ENCODE results near the gene PAPPA2. TPM values are rescaled to one million over a fixed set of nuclear protein-coding genes. Genes with fewer than 3 reads are reported as not detected.

Gene PAPPA2
- total and polyA plus RNA-seq, 11 donors, result 0.04 to 1.5 (median 0.38) TPM

DNA sequence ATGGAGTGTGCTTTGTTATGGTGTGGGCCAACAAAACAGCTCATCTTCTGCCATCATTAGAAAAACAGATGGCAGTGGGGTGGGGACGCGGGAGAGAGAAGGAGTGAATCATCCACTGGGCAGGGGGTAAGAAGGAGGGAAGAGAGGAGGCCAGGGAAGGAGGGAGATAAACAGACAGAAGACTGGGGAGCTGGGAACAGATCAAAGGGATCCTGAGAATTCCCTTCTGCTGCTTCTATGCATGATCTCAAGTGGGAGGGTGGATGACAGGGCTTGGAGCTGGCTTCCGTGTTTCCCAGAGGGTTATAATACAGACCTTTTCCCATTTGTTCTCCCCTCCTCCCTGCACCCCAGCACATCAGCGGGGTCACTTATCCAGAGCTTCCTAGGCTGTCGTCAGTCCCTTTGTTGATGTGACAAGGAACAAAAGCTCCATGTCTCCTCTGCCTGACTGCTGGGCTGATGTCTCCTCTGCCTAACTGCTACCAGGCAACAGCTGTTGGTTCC, 338.6 kb downstream of the PAPPA2 start:
- peak overlapping the region in 5 of 12 donors; percentile 12 to 44 (median 22) for H3K27ac ChIP-seq
- intact Hi-C loops (cut with DNase I), result no loop called here
- no peaks in the 10 kb centered on the region for H3K36me3 ChIP-seq
- no peaks in the 10 kb centered on the region for H3K27me3 ChIP-seq
- no peaks in the 10 kb centered on the region for H3K9me3 ChIP-seq
- no peak for TF ChIP-seq POLR2A (IDR thresholded peaks at IDR 0.05)
- TF ChIP-seq, protein P1, sequence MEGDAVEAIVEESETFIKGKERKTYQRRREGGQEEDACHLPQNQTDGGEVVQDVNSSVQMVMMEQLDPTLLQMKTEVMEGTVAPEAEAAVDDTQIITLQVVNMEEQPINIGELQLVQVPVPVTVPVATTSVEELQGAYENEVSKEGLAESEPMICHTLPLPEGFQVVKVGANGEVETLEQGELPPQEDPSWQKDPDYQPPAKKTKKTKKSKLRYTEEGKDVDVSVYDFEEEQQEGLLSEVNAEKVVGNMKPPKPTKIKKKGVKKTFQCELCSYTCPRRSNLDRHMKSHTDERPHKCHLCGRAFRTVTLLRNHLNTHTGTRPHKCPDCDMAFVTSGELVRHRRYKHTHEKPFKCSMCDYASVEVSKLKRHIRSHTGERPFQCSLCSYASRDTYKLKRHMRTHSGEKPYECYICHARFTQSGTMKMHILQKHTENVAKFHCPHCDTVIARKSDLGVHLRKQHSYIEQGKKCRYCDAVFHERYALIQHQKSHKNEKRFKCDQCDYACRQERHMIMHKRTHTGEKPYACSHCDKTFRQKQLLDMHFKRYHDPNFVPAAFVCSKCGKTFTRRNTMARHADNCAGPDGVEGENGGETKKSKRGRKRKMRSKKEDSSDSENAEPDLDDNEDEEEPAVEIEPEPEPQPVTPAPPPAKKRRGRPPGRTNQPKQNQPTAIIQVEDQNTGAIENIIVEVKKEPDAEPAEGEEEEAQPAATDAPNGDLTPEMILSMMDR (IDR thresholded peaks at IDR 0.05), result no peak
- peak; percentile 49 to 81 (median 60) for ATAC-seq
- H3K4me3 ChIP-seq, result no peak overlapping the region
- H3K4me1 ChIP-seq, result peaks cover 0 to 25% (median 4%) of the 10 kb centered on the region in 12 donors
- peak in 1 of 5 donors; percentile 33 for DNase-seq
- WGBS, 4 donors, result 11 to 23% (median 19%) methylated on average over 5 of the region's 5 CpGs

DNA sequence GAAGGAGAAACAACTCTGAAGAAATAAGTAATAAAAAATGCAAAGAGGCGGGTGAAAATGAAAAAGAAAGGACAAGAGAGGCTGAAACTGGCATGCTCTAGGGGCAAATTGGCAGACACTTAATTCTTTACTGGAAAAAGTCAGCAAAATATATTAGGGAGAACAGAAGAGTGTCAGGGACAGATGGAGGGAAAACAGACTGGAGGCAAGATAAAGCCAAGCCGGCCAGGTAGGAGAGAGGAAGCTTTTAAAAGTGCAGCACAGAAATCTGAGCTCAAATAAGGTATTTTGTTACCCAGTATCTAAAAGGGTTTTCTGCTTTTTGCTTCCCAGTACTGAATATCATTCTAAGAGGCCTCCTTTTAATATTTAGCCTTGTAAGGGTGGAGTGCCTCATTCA, 339.3 kb downstream of the PAPPA2 start:
- no peak for DNase-seq
- ATAC-seq, result no peak
- Histone ChIP-seq H3K4me3 (no peak overlapping the region), H3K4me1 (peaks cover 0 to 25% (median 4%) of the 10 kb centered on the region in 12 donors), H3K36me3 (no peaks in the 10 kb centered on the region), H3K27ac (peak overlapping the region in 2 of 12 donors; percentile 22 to 42), H3K9me3 (no peaks in the 10 kb centered on the region), H3K27me3 (no peaks in the 10 kb centered on the region)
- 66 to 81% (median 75%) methylated on average over 2 of the region's 2 CpGs for WGBS, 4 donors
- no peak for TF ChIP-seq POLR2A (IDR thresholded peaks at IDR 0.05)
- intact Hi-C loops (cut with DNase I), result no loop called here

DNA sequence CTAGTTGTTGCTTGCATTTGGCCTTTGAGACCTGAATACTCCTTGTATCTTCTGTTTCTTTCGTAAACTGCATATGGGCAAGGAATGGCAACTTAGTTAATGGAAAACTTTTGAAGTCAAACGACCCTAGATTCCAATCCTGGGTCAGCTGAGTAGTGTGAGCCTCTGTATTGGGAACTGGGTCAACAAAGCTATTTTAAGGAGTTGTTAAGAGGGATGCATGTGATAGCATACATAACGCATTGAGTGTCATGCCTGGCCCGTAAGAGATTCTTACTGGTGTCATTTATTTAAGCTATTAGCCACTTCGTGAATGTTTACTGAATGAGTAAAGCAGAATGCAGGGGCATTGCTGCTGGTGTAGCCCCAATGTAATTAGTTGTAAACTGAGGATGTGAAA, 340.1 kb downstream of the PAPPA2 start:
- ATAC-seq (peak in 2 of 4 donors; percentile 36 to 63), DNase-seq (no peak)
- H3K27ac ChIP-seq, result peak overlapping the region in 1 of 12 donors; percentile 16
- no peaks in the 10 kb centered on the region for H3K36me3 ChIP-seq
- no peaks in the 10 kb centered on the region for H3K27me3 ChIP-seq
- 36 to 53% (median 48%) methylated on average over 5 of the region's 5 CpGs for WGBS, 4 donors
- no peaks in the 10 kb centered on the region for H3K9me3 ChIP-seq
- H3K4me3 ChIP-seq, result no peak overlapping the region
- no peak for TF ChIP-seq POLR2A (IDR thresholded peaks at IDR 0.05)
- TF ChIP-seq, protein P1 (IDR thresholded peaks at IDR 0.05), result no peak
- H3K4me1 ChIP-seq, result peaks cover 0 to 25% (median 4%) of the 10 kb centered on the region in 12 donors
- intact Hi-C loops (cut with DNase I), result no loop called here

DNA sequence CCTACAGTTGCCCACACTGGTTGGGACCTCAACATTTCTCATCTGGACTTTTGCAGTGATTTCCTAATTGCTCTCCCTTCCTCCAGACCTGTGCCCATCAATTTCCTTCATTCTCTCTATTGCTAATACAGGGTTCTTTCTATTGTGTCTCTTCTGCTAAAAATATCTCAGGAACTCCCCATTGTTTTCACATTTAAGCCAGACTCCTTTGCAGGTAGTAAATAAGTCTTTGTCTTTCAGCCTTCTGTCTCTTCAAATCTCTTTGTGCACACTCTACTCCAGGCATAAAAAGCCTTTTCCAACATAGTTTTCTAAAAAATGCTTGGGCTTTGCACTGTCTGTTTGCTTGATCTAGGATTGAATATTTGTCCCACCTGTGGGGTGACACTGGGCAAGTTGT, 340.6 kb downstream of the PAPPA2 start:
- no peaks in the 10 kb centered on the region for H3K36me3 ChIP-seq
- no peak overlapping the region for H3K4me3 ChIP-seq
- intact Hi-C loops (cut with DNase I), result no loop called here
- TF ChIP-seq POLR2A (IDR thresholded peaks at IDR 0.05), result no peak
- TF ChIP-seq, protein P1 (IDR thresholded peaks at IDR 0.05), result no peak
- no peaks in the 10 kb centered on the region for H3K9me3 ChIP-seq
- no peaks in the 10 kb centered on the region for H3K27me3 ChIP-seq
- H3K4me1 ChIP-seq, result peaks cover 0 to 25% (median 4%) of the 10 kb centered on the region in 12 donors
- peak overlapping the region in 1 of 12 donors; percentile 16 for H3K27ac ChIP-seq
- ATAC-seq (no peak), DNase-seq (no peak)

DNA sequence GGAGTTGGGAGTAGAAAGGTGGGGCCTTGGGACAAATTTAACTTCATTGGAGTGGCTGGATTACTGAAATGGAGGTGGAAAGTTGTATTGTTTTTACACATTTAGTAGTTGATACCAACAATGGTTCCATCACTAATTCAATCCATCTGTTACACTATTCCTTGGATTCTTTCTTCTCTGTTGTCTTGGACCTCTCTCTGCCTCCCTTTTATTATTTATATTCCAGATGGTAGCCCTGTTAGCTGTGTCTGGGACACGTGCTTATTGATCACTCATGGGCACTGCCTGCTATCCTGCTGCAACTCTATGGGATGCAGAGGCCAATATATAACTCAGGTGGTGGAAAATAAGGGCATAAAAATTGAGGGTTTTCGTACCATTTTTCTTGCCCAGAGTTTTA, 346.3 kb downstream of the PAPPA2 start:
- no peaks in the 10 kb centered on the region for H3K9me3 ChIP-seq
- H3K27ac ChIP-seq, result no peak overlapping the region
- H3K4me1 ChIP-seq, result no peaks in the 10 kb centered on the region
- H3K27me3 ChIP-seq, result no peaks in the 10 kb centered on the region
- ATAC-seq, result no peak
- no peak for DNase-seq
- 82 to 90% (median 86%) methylated on average over 2 of the region's 2 CpGs for WGBS, 4 donors
- no peaks in the 10 kb centered on the region for H3K36me3 ChIP-seq
- TF ChIP-seq, protein P1 (IDR thresholded peaks at IDR 0.05), result no peak
- no peak for TF ChIP-seq POLR2A (IDR thresholded peaks at IDR 0.05)
- intact Hi-C loops (cut with DNase I), result no loop called here
- H3K4me3 ChIP-seq, result no peak overlapping the region
